K562 (cell line): Measurements from ENCODE around the gene TDRD5. TPM values are rescaled to one million over a fixed set of nuclear protein-coding genes. Genes with fewer than 3 reads are reported as not detected.

Experiments
- CBX3 ChIP-seq, 2 experiments: IDR thresholded peaks; 1 replicate in 1 of 2; 2 replicates in 1 of 2; pipeline ENCODE4 v1.6.1; 2012; ENCODE audit warnings: inconsistent platforms in 2 of 2, low read length in 2 of 2, borderline replicate concordance in 1 of 2, control low read depth in 1 of 2
- ELF4 ChIP-seq: fragments of 450-650 bp; formaldehyde crosslinking; IDR thresholded peaks from 2 replicates; pipeline ENCODE4 v1.4.0; 2022; ENCODE audit warnings: missing genetic modification characterization
- FOXK2 ChIP-seq, 2 experiments: fragments of 450-650 bp; IDR thresholded peaks in 1 of 2; conservative IDR thresholded peaks in 1 of 2; 2 replicates each; pipeline ENCODE4 v1.6.1; 2016; ENCODE audit warnings: low read depth in 2 of 2, mild to moderate bottlenecking in 1 of 2
- GMEB1 ChIP-seq: fragments of 250-450 bp; sonication (Bioruptor Pico); IDR thresholded peaks from 2 replicates; pipeline ENCODE4 v1.4.0; 2020; ENCODE audit warnings: mild to moderate bottlenecking
- PHF20 ChIP-seq: fragments of 450-650 bp; IDR thresholded peaks from 2 replicates; pipeline ENCODE4 v1.6.1; 2018; ENCODE audit not compliant: partially characterized antibody
- RAD21 ChIP-seq, 2 experiments: fragments of 250-450 bp in 1 of 2; fragments of 450-650 bp in 1 of 2; sonication (Bioruptor Pico) in 1 of 2; formaldehyde crosslinking in 1 of 2; IDR thresholded peaks in 1 of 2; conservative IDR thresholded peaks in 1 of 2; 2 replicates each; pipeline versions ENCODE4 v1.4.0 to v1.8.0; 2020 to 2022; ENCODE audit warnings: mild to moderate bottlenecking in 2 of 2, moderate library complexity in 1 of 2
- RCOR1 ChIP-seq, 2 experiments: IDR thresholded peaks; 2 replicates each; pipeline ENCODE4 v1.6.1; 2012; ENCODE audit warnings: low read depth in 2 of 2, low read length in 2 of 2, borderline replicate concordance in 1 of 2, improper control_type of control experiment in 1 of 2
- ZNF354B ChIP-seq: fragments of 250-450 bp; sonication (Bioruptor Pico); IDR thresholded peaks from 2 replicates; pipeline ENCODE4 v1.4.0; 2020
- ZNF780A ChIP-seq: fragments of 250-450 bp; sonication (Bioruptor Pico); IDR thresholded peaks from 2 replicates; pipeline ENCODE4 v1.5.0; 2021; ENCODE audit warnings: mild to moderate bottlenecking
- polyA plus RNA-seq, 8 experiments: library from polyadenylated mRNA; depleted of rRNA in 4 of 8; stranded (reverse) in 5 of 8; unstranded in 3 of 8; fragments of >200 nt; fragmentation: Nextera tagmentation in 2 of 8; fragmentation: Illumina TruSeq in 1 of 8; extraction: Ambion mirVana in 2 of 8; extraction: Trizol in 1 of 8; gene quantifications; 2 replicates each; pipeline versions ENCODE4 v1.2.1 to v1.2.3, GENCODE V29; 2011 to 2014; ENCODE audit warnings: inconsistent platforms in 1 of 8, missing spikeins in 1 of 8
- total RNA-seq, 7 experiments: library from RNA; depleted of rRNA in 6 of 7; stranded (reverse); fragments of >200 nt in 6 of 7; fragmentation: Illumina TruSeq in 2 of 7; extraction: Trizol in 2 of 7; gene quantifications; 2 replicates each; pipeline versions ENCODE4 v1.2.1 to v1.2.3, GENCODE V29; 2011 to 2021; ENCODE audit warnings: low replicate concordance in 1 of 7
- TF ChIP-seq, protein P1 (sequence below): fragments of 250-450 bp; sonication (Bioruptor Pico); IDR thresholded peaks from 2 replicates; pipeline ENCODE4 v1.4.0; 2020
- TF ChIP-seq, protein P2 (sequence below): fragments of 450-650 bp; IDR thresholded peaks from 2 replicates; pipeline ENCODE4 v1.6.1; 2016; ENCODE audit warnings: borderline replicate concordance
- TF ChIP-seq, protein P3 (sequence below): fragments of 150-350 bp; conservative IDR thresholded peaks from 2 replicates; pipeline ENCODE4 v1.6.1; 2014; ENCODE audit warnings: low read length
- TF ChIP-seq, protein P4 (sequence below): fragments of 450-650 bp; IDR thresholded peaks from 2 replicates; pipeline ENCODE4 v1.6.1; 2016; ENCODE audit warnings: antibody characterized with exemption

The TDRD5 gene
- total and polyA plus RNA-seq, 9 of the 15 experiments (the other 6 are each of a cell fraction or from before 2014, with no cell fraction given), result 0.04 to 0.57 (median 0.26) TPM; not detected in 1

GRCh38 chr1:179599623-179600249, 8.1 kb downstream of the TDRD5 start (continued):
- TF ChIP-seq, protein P1, sequence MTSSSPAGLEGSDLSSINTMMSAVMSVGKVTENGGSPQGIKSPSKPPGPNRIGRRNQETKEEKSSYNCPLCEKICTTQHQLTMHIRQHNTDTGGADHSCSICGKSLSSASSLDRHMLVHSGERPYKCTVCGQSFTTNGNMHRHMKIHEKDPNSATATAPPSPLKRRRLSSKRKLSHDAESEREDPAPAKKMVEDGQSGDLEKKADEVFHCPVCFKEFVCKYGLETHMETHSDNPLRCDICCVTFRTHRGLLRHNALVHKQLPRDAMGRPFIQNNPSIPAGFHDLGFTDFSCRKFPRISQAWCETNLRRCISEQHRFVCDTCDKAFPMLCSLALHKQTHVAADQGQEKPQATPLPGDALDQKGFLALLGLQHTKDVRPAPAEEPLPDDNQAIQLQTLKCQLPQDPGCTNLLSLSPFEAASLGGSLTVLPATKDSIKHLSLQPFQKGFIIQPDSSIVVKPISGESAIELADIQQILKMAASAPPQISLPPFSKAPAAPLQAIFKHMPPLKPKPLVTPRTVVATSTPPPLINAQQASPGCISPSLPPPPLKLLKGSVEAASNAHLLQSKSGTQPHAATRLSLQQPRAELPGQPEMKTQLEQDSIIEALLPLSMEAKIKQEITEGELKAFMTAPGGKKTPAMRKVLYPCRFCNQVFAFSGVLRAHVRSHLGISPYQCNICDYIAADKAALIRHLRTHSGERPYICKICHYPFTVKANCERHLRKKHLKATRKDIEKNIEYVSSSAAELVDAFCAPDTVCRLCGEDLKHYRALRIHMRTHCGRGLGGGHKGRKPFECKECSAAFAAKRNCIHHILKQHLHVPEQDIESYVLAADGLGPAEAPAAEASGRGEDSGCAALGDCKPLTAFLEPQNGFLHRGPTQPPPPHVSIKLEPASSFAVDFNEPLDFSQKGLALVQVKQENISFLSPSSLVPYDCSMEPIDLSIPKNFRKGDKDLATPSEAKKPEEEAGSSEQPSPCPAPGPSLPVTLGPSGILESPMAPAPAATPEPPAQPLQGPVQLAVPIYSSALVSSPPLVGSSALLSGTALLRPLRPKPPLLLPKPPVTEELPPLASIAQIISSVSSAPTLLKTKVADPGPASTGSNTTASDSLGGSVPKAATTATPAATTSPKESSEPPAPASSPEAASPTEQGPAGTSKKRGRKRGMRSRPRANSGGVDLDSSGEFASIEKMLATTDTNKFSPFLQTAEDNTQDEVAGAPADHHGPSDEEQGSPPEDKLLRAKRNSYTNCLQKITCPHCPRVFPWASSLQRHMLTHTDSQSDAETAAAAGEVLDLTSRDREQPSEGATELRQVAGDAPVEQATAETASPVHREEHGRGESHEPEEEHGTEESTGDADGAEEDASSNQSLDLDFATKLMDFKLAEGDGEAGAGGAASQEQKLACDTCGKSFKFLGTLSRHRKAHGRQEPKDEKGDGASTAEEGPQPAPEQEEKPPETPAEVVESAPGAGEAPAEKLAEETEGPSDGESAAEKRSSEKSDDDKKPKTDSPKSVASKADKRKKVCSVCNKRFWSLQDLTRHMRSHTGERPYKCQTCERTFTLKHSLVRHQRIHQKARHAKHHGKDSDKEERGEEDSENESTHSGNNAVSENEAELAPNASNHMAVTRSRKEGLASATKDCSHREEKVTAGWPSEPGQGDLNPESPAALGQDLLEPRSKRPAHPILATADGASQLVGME, result no peak
- TF ChIP-seq, protein P2, sequence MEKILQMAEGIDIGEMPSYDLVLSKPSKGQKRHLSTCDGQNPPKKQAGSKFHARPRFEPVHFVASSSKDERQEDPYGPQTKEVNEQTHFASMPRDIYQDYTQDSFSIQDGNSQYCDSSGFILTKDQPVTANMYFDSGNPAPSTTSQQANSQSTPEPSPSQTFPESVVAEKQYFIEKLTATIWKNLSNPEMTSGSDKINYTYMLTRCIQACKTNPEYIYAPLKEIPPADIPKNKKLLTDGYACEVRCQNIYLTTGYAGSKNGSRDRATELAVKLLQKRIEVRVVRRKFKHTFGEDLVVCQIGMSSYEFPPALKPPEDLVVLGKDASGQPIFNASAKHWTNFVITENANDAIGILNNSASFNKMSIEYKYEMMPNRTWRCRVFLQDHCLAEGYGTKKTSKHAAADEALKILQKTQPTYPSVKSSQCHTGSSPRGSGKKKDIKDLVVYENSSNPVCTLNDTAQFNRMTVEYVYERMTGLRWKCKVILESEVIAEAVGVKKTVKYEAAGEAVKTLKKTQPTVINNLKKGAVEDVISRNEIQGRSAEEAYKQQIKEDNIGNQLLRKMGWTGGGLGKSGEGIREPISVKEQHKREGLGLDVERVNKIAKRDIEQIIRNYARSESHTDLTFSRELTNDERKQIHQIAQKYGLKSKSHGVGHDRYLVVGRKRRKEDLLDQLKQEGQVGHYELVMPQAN, result no peak
- peak; percentile 42 to 45; a peak in 2 of 4 replicates for TF ChIP-seq FOXK2 (conservative IDR thresholded peaks at IDR 0.05 in 1 of 2, IDR thresholded peaks at IDR 0.05 in 1 of 2; ENCODE audit: low read depth in 2 of 2)
- TF ChIP-seq ZNF354B (CRISPR knock-in tag), result no peak
- no peak for TF ChIP-seq PHF20
- TF ChIP-seq ZNF780A, result no peak
- no peak for TF ChIP-seq GMEB1 (CRISPR knock-in tag)
- TF ChIP-seq, protein P3, sequence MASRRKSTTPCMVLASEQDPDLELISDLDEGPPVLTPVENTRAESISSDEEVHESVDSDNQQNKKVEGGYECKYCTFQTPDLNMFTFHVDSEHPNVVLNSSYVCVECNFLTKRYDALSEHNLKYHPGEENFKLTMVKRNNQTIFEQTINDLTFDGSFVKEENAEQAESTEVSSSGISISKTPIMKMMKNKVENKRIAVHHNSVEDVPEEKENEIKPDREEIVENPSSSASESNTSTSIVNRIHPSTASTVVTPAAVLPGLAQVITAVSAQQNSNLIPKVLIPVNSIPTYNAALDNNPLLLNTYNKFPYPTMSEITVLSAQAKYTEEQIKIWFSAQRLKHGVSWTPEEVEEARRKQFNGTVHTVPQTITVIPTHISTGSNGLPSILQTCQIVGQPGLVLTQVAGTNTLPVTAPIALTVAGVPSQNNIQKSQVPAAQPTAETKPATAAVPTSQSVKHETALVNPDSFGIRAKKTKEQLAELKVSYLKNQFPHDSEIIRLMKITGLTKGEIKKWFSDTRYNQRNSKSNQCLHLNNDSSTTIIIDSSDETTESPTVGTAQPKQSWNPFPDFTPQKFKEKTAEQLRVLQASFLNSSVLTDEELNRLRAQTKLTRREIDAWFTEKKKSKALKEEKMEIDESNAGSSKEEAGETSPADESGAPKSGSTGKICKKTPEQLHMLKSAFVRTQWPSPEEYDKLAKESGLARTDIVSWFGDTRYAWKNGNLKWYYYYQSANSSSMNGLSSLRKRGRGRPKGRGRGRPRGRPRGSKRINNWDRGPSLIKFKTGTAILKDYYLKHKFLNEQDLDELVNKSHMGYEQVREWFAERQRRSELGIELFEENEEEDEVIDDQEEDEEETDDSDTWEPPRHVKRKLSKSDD, result no peak
- TF ChIP-seq RAD21 (CRISPR knock-in tag; conservative IDR thresholded peaks at IDR 0.05 in 1 of 2, IDR thresholded peaks at IDR 0.05 in 1 of 2), result peak; percentile 23 to 71; a peak in 2 of 4 replicates
- TF ChIP-seq CBX3 (IDR thresholded peaks at IDR 0.05; ENCODE audit: borderline replicate concordance in 1 of 2, low read length in 2 of 2), result no peak
- TF ChIP-seq, protein P4, sequence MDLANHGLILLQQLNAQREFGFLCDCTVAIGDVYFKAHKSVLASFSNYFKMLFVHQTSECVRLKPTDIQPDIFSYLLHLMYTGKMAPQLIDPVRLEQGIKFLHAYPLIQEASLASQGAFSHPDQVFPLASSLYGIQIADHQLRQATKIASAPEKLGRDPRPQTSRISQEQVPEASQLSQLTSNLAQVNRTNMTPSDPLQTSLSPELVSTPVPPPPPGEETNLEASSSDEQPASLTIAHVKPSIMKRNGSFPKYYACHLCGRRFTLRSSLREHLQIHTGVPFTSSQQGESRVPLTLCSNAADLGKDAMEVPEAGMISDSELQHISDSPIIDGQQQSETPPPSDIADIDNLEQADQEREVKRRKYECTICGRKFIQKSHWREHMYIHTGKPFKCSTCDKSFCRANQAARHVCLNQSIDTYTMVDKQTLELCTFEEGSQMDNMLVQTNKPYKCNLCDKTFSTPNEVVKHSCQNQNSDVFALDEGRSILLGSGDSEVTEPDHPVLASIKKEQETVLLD, result no peak
- no peak for TF ChIP-seq RCOR1 (IDR thresholded peaks at IDR 0.05; ENCODE audit: borderline replicate concordance in 1 of 2, low read depth in 2 of 2, low read length in 2 of 2)
- no peak for TF ChIP-seq ELF4 (CRISPR knock-in tag)
